Cardiac fibroblast (primary cell): ENCODE data around the gene AP3B1.

ENCODE experiments used
- DNase-seq, 2 donors: peaks; one replicate each; pipeline versions ENCODE4 v3.0.0 to v3.0.0-alpha.2; 2010; ENCODE audit warnings: low read depth in 2 of 2
- H3K4me3 ChIP-seq, 2 donors: replicated peaks in 1 of 2; 1 replicate in 1 of 2; 2 replicates in 1 of 2; pipeline ENCODE4 v1.5.1; 2011; ENCODE audit warnings: low read depth in 2 of 2, low read length in 2 of 2, mild to moderate bottlenecking in 2 of 2, moderate library complexity in 1 of 2
- CTCF ChIP-seq: IDR thresholded peaks from one replicate; pipeline ENCODE4 v1.5.1; 2011; ENCODE audit warnings: low read depth, mild to moderate bottlenecking, low read length, inconsistent platforms

The AP3B1 gene

DNA sequence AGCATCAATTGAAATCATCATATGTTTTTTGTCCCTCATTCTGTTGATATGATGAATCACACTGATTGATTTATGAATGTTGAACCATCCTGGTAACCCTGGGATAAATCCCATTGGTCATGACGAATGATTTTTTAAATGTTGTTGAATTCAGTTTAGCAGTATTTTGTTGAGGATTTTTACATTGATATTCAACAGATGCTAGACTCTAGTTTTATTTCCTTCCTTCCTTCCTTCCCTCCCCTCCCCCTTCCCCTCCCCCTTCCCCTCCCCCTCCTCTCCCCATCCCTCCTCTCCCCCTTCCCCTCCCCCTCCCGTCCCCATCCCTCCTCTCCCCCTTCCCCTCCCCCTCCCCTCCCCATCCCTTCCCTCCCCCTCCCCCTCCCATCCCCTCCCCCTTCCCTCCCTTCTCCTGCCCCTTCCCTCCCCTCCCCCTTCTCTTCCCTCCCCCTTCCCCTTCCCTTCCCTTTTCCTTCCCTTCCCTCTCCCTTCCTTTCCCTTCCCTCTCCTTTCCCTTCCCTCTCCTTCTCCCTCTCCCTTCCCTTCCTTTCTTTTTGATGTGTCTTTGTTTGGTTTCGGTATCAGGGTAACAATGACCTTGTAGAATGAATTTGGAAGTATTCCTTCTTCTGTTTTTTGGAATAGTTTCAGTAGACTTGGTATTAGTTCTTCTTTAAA, 142.8 kb downstream of the AP3B1 start:
- H3K4me3 ChIP-seq: no peak overlapping the region
- no peak for DNase-seq
- TF ChIP-seq CTCF: no peak

GRCh38 chr5:78137290-78137689, 157.2 kb downstream of the AP3B1 start:
- no peak for TF ChIP-seq CTCF
- no peak for DNase-seq
- no peak overlapping the region for H3K4me3 ChIP-seq

GRCh38 chr5:78133423-78133822, 161.1 kb downstream of the AP3B1 start:
- DNase-seq: no peak
- TF ChIP-seq CTCF: no peak
- H3K4me3 ChIP-seq: no peak overlapping the region

DNA sequence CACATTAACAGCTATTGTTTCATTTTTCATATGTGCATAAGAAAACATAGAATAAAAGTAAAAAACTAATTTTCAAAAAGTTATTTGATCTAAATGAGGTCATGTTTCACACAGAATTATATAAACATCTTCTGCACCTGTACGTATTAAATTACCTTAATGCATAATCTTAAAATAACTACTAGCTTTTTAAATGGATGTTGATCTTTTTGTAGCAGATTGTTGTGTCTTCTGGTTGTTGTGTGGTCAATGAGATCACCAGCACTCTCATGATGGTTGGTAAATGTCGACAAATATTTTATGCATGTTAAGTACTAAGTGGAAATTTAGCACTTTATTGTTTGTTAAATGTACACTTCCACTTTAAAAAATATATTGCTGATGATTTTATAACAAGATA, 162.0 kb downstream of the AP3B1 start:
- no peak for TF ChIP-seq CTCF
- H3K4me3 ChIP-seq: no peak overlapping the region
- no peak for DNase-seq

DNA sequence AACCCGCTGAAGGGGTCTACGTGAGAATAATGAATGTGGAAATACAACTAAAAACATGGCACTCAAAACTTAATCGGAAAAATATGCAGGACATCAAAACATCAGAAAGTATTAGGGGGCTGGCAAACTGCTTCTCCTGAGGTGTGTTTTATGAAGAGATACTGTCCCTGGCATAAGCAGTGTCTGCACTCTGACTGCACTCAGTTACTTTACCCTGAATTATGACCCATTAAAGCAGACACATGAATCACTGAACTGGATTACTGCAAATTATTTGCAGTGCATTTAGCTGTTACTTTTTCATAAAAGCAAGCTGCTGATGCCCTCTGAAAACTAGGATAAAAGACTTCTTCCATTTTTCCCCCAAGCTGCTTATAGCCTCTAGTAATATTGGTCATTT, 164.9 kb downstream of the AP3B1 start:
- no peak for TF ChIP-seq CTCF
- H3K4me3 ChIP-seq: no peak overlapping the region
- DNase-seq: no peak

DNA sequence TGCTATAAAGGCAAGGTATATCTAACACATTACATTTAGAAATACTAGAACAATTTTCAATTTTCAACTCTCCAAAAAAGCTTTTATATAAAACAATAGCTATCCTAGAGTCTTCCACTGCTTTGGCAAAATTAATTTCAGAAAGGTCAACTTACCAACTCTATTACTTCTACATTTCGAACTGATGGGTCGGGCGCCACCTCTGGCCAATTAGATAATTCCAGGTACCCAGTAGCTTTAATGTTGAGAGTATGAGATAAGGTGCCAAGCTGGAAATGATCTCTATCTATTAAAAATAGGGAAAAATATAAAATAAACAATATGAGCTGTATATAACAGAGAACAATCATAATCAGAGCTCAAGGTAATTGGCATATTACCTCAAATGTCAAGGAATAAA, 166.6 kb downstream of the AP3B1 start:
- peak; percentile 16 for TF ChIP-seq CTCF
- no peak for DNase-seq
- H3K4me3 ChIP-seq: no peak overlapping the region

DNA sequence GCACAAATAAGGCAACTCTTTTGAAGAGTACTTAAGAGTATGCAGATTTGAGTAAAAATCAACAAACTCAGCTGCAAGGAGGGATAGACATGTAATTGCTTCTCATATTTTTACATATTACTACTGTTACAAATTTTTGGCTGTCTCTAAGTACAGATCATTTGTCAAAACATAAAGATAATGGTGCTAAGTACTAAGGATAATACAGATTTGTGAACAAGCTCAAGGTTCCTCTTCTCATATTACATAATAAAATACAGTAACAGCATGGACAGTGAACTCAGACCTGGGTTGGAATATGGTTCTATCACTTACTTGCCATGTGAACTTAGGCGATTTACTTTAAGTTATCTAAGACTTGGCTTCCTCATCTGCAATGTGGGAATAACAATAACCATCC, 168.0 kb downstream of the AP3B1 start:
- DNase-seq: no peak
- no peak overlapping the region for H3K4me3 ChIP-seq
- no peak for TF ChIP-seq CTCF
